SK-N-SH treated with all-trans-retinoic acid at 6 μM for 48 hours (cell line): ENCODE data around the gene THRB.

Experiments used
- ATAC-seq: fragments of 200-7000 bp; cut with Tn5 transposase; 3 replicates; pipeline ENCODE4 v1.9.1; 2020; ENCODE audit warnings: mild to moderate bottlenecking, moderate library complexity
- ARNTL ChIP-seq: fragments of 450-650 bp; formaldehyde crosslinking; IDR thresholded peaks from 2 replicates; pipeline ENCODE4 v1.5.0; 2020; ENCODE audit warnings: low read depth, mild to moderate bottlenecking, moderate library complexity, borderline replicate concordance
- BACH2 ChIP-seq: fragments of 250-450 bp; sonication (Bioruptor Pico); IDR thresholded peaks from 2 replicates; pipeline ENCODE4 v1.9.0; 2021; ENCODE audit warnings: mild to moderate bottlenecking, borderline replicate concordance
- CREB5 ChIP-seq: fragments of 250-450 bp; sonication (Bioruptor Pico); IDR thresholded peaks from 2 replicates; pipeline ENCODE4 v1.5.1; 2020; ENCODE audit warnings: low read depth, mild to moderate bottlenecking, moderate library complexity
- CSRNP3 ChIP-seq: fragments of 250-450 bp; sonication (Bioruptor Pico); IDR thresholded peaks from 2 replicates; pipeline ENCODE4 v1.5.1; 2021; ENCODE audit warnings: mild to moderate bottlenecking, moderate library complexity
- GLIS3 ChIP-seq: fragments of 250-450 bp; sonication (Bioruptor Pico); IDR thresholded peaks from 2 replicates; pipeline ENCODE4 v1.5.0; 2020; ENCODE audit warnings: mild to moderate bottlenecking, moderate library complexity
- ISL1 ChIP-seq: fragments of 250-450 bp; sonication (Bioruptor Pico); IDR thresholded peaks from 2 replicates; pipeline ENCODE4 v2.1.2; 2022; ENCODE audit warnings: mild to moderate bottlenecking, moderate library complexity
- OSR1 ChIP-seq: fragments of 250-450 bp; sonication (Bioruptor Pico); IDR thresholded peaks from 2 replicates; pipeline ENCODE4 v1.8.0; 2022; ENCODE audit warnings: moderate library complexity, mild to moderate bottlenecking, inconsistent platforms
- PATZ1 ChIP-seq: fragments of 250-450 bp; sonication (Bioruptor Pico); IDR thresholded peaks from 2 replicates; pipeline ENCODE4 v1.8.0; 2020; ENCODE audit warnings: mild to moderate bottlenecking, moderate library complexity, borderline replicate concordance
- POU6F1 ChIP-seq: fragments of 250-450 bp; sonication (Bioruptor Pico); IDR thresholded peaks from 2 replicates; pipeline ENCODE4 v1.8.0; 2021; ENCODE audit warnings: low read depth, mild to moderate bottlenecking, moderate library complexity, borderline replicate concordance
- PPARA ChIP-seq: fragments of 250-450 bp; sonication (Bioruptor Pico); IDR thresholded peaks from 2 replicates; pipeline ENCODE4 v1.5.0; 2020; ENCODE audit warnings: mild to moderate bottlenecking, borderline replicate concordance
- RARB ChIP-seq: fragments of 250-450 bp; sonication (Bioruptor Pico); IDR thresholded peaks from 2 replicates; pipeline ENCODE4 v1.8.0; 2021; ENCODE audit warnings: mild to moderate bottlenecking, moderate library complexity
- TCF4 ChIP-seq: fragments of 250-450 bp; sonication (Bioruptor Pico); IDR thresholded peaks from 2 replicates; pipeline ENCODE4 v1.8.0; 2021; ENCODE audit warnings: mild to moderate bottlenecking, moderate library complexity, borderline replicate concordance
- TOX ChIP-seq: fragments of 250-450 bp; sonication (Bioruptor Pico); IDR thresholded peaks from 2 replicates; pipeline ENCODE4 v1.8.0; 2021; ENCODE audit warnings: mild to moderate bottlenecking, moderate library complexity, borderline replicate concordance
- TSHZ2 ChIP-seq: fragments of 250-450 bp; sonication (Bioruptor Pico); IDR thresholded peaks from 2 replicates; pipeline ENCODE4 v1.5.0; 2020; ENCODE audit warnings: mild to moderate bottlenecking, moderate library complexity
- ZFP3 ChIP-seq: fragments of 250-450 bp; sonication (Bioruptor Pico); IDR thresholded peaks from 2 replicates; pipeline ENCODE4 v1.5.0; 2020; ENCODE audit warnings: mild to moderate bottlenecking, moderate library complexity
- ZFP30 ChIP-seq: fragments of 450-650 bp; formaldehyde crosslinking; IDR thresholded peaks from 2 replicates; pipeline ENCODE4 v1.5.0; 2022; ENCODE audit warnings: mild to moderate bottlenecking, moderate library complexity
- ZNF565 ChIP-seq: fragments of 450-650 bp; formaldehyde crosslinking; conservative IDR thresholded peaks from 2 replicates; pipeline ENCODE4 v1.5.0; 2020; ENCODE audit warnings: low read depth, mild to moderate bottlenecking, moderate library complexity
- ZNF70 ChIP-seq: fragments of 450-650 bp; formaldehyde crosslinking; IDR thresholded peaks from 2 replicates; pipeline ENCODE4 v1.5.0; 2020; ENCODE audit warnings: mild to moderate bottlenecking, moderate library complexity

The THRB gene

GRCh38 chr3:24396338-24396737 is 98.3 kb downstream of the THRB start:
- ATAC-seq: no peak
- TF ChIP-seq RARB (CRISPR knock-in tag) (no peak), BACH2 (CRISPR knock-in tag) (no peak), TCF4 (CRISPR knock-in tag) (no peak), ZFP3 (CRISPR knock-in tag) (no peak), OSR1 (CRISPR knock-in tag) (no peak), ISL1 (CRISPR knock-in tag) (no peak), GLIS3 (no peak), ARNTL (CRISPR knock-in tag) (no peak), PPARA (CRISPR knock-in tag) (no peak), POU6F1 (CRISPR knock-in tag) (no peak), CREB5 (CRISPR knock-in tag) (no peak), ZNF565 (no peak), ZFP30 (CRISPR knock-in tag) (no peak), ZNF70 (CRISPR knock-in tag) (no peak), CSRNP3 (CRISPR knock-in tag) (no peak)

- no peak for TF ChIP-seq PATZ1
- TF ChIP-seq TOX (CRISPR knock-in tag): no peak
- TF ChIP-seq ZNF70 (CRISPR knock-in tag): no peak
- no peak for TF ChIP-seq CSRNP3 (CRISPR knock-in tag)
- TF ChIP-seq ZFP30 (CRISPR knock-in tag): no peak
- TF ChIP-seq TSHZ2: no peak
- ATAC-seq: no peak
These were observed 99.9 kb downstream of the THRB start for GRCh38 chr3:24394754-24395153.

GRCh38 chr3:24393316-24393715 is 101.3 kb downstream of the THRB start:
- ATAC-seq: no peak
- TF ChIP-seq TCF4 (CRISPR knock-in tag) (no peak), GLIS3 (no peak), POU6F1 (CRISPR knock-in tag) (no peak)
